GM12892 (cell line): ENCODE results near the gene LPCAT4.
A peak's percentile ranks its signal among the peaks of the same experiment; 100 is the strongest.

Source experiments
- DNase-seq: peaks from one replicate; pipeline ENCODE4 v3.0.0; 2011; ENCODE audit not compliant: insufficient read length
- FAIRE-seq: peaks from 2 replicates; lab custom pipeline; 2011; peaks lifted over from hg19 to GRCh38; lab: Jason Lieb, UNC
- POLR2A ChIP-seq: IDR thresholded peaks from 2 replicates; pipeline ENCODE4 v1.6.1; 2011; ENCODE audit warnings: low read depth, low read length, control low read depth
- POLR2AphosphoS5 ChIP-seq: IDR thresholded peaks from 2 replicates; pipeline ENCODE4 v1.6.1; 2011; ENCODE audit warnings: low read depth, low read length, control low read depth
- TAF1 ChIP-seq: IDR thresholded peaks from 2 replicates; pipeline ENCODE4 v1.6.1; 2011; ENCODE audit warnings: low read depth, mild to moderate bottlenecking, control low read depth, low read length, borderline replicate concordance

LPCAT4 gene

GRCh38 chr15:34329006-34329405, 38.0 kb downstream of the LPCAT4 start:
- TF ChIP-seq POLR2A = no peak
- FAIRE-seq (peak; percentile 75), DNase-seq (no peak)

GRCh38 chr15:34327906-34328305, 39.1 kb downstream of the LPCAT4 start:
- FAIRE-seq (peak; percentile 77), DNase-seq (no peak)
- TF ChIP-seq TAF1 = no peak

- FAIRE-seq (no peak), DNase-seq (no peak)
- TF ChIP-seq POLR2AphosphoS5 = no peak
- no peak for TF ChIP-seq TAF1
- no peak for TF ChIP-seq POLR2A
These were observed 41.6 kb downstream of the LPCAT4 start for GRCh38 chr15:34325368-34325767.

GRCh38 chr15:34324933-34325332, 42.1 kb downstream of the LPCAT4 start:
- TF ChIP-seq POLR2AphosphoS5 (no peak), TAF1 (no peak), POLR2A (no peak)
- no peak for DNase-seq
- FAIRE-seq = no peak

GRCh38 chr15:34323217-34323616, 43.8 kb downstream of the LPCAT4 start:
- DNase-seq (no peak), FAIRE-seq (no peak)
- no peak for TF ChIP-seq POLR2AphosphoS5
- no peak for TF ChIP-seq TAF1
- TF ChIP-seq POLR2A = no peak

- FAIRE-seq = peak; percentile 83
- TF ChIP-seq TAF1 = no peak
- TF ChIP-seq POLR2AphosphoS5 = no peak
- no peak for TF ChIP-seq POLR2A
- no peak for DNase-seq
These were observed 48.5 kb downstream of the LPCAT4 start for GRCh38 chr15:34318277-34319079.

- TF ChIP-seq POLR2AphosphoS5 (no peak), POLR2A (no peak), TAF1 (no peak)
- FAIRE-seq = no peak
- DNase-seq = no peak
These were observed 52.2 kb downstream of the LPCAT4 start for GRCh38 chr15:34314491-34315490.

GRCh38 chr15:34311563-34311962, 55.4 kb downstream of the LPCAT4 start:
- TF ChIP-seq POLR2A (no peak), TAF1 (no peak), POLR2AphosphoS5 (no peak)
- DNase-seq (no peak), FAIRE-seq (no peak)
